HT-29 (cell line): Measurements from ENCODE around the gene ECI1. TPM values are rescaled to one million over a fixed set of nuclear protein-coding genes. Genes with fewer than 3 reads are reported as not detected.

ENCODE experiments used
- DNase-seq: peaks from one replicate; pipeline ENCODE4 v3.0.0-alpha.2; 2015; ENCODE audit warnings: low spot score
- total RNA-seq: library from RNA; depleted of rRNA; stranded (reverse); fragments of >200 nt; shearing (Covaris generic); gene quantifications from 2 replicates; pipeline ENCODE4 v1.2.3, GENCODE V29; 2014

The ECI1 gene
- total RNA-seq, 1 experiment from 2014 or later = 162 TPM

DNA sequence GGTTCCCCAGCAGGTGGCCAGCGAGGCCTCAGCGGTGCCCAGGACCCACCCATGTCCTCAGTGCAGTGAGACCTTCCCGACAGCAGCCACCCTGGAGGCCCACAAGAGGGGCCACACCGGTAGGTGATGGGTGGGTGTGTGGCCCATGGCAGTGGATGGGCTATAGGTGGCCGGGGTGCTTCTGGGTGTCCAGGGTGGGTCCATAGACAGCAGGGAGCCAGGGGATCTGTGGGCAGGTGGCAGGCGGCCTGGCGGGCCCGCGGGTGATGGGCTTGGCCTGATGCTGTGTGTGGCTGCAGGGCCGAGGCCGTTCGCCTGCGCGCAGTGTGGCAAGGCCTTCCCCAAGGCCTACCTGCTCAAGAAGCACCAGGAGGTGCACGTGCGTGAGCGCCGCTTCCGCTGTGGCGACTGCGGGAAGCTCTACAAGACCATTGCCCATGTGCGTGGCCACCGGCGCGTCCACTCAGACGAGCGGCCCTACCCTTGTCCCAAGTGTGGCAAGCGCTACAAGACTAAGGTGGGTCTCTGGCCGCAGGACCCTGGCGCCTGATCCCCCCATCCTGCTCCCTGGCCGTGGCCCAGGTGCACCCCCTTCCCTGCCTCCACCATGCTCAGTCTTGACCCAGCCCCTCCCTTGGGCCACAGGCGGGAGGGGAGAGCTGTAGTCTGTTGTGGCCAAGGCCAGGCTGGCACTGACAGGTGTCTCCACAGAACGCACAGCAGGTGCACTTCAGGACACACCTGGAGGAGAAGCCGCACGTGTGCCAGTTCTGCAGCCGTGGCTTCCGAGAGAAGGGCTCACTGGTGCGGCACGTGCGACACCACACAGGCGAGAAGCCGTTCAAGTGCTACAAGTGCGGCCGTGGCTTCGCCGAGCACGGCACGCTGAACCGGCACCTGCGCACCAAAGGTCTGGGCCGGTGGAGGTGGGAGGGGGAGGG, 17.2 kb downstream of the ECI1 start:
- no peak for DNase-seq

DNA sequence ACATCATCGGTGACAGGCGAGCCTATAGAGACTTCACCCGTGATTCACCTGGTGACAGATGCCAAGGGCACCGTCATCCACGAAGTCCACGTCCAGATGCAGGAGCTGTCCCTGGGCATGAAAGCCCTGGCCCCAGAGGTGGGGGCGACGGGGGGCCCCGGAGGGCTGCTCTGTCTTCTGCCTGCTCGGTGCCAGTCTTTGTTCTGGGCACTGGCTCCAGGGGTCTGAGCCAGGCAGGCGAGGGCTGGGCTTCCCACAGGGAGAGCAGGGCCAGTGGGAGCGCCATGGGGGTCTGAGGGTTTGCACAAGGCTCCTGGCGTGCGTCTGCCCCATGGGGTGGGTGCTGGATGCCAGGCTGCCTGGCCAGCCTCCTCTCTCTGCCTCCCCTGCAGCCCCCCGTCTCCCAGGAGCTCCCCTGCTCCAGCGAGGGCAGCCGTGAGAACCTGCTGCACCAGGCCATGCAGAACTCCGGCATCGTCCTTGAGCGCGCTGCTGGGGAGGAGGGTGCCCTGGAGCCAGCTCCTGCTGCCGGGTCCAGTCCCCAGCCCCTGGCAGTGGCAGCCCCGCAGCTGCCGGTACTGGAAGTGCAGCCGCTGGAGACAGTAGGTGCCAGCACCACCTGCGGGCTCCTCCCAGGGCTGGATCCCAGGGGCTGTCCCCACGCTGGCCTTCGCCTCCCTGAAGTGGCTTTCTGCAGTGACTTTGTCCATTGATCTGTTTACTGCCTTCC, 18.2 kb downstream of the ECI1 start:
- no peak for DNase-seq

DNA sequence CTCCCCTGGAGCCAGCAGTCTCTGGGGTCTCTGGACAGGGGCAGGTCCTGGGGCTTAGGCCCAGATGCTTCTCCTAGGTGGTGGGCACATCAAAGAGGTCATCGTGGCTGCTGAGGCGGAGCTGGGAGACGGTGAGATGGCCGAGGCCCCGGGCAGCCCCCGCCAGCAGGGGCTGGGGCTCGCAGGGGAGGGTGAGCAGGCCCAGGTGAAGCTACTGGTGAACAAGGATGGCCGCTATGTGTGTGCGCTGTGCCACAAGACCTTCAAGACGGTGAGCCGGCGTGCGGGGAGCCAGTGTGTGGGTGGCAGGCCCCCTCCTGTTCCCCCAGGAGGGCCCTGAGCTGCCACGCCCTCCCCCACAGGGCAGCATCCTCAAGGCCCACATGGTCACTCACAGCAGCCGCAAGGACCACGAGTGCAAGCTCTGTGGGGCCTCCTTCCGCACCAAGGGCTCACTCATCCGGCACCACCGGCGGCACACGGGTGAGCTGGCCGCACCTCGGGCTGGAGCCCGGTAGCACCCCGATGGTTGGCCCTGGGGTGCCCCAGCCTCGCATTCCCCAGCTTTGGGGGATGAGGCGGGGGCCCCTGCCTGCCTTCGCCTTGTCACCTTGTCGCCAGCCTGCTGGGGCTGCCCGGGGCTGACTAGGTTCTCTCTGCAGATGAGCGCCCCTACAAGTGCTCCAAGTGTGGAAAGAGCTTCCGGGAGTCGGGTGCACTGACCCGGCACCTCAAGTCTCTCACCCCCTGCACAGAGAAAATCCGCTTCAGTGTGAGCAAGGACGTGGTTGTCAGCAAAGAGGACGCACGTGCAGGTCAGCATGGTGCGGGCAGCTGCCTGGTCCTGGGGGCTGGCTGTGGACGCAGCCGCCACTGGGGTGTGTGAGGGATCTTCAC, 19.0 kb downstream of the ECI1 start:
- DNase-seq = no peak

DNA sequence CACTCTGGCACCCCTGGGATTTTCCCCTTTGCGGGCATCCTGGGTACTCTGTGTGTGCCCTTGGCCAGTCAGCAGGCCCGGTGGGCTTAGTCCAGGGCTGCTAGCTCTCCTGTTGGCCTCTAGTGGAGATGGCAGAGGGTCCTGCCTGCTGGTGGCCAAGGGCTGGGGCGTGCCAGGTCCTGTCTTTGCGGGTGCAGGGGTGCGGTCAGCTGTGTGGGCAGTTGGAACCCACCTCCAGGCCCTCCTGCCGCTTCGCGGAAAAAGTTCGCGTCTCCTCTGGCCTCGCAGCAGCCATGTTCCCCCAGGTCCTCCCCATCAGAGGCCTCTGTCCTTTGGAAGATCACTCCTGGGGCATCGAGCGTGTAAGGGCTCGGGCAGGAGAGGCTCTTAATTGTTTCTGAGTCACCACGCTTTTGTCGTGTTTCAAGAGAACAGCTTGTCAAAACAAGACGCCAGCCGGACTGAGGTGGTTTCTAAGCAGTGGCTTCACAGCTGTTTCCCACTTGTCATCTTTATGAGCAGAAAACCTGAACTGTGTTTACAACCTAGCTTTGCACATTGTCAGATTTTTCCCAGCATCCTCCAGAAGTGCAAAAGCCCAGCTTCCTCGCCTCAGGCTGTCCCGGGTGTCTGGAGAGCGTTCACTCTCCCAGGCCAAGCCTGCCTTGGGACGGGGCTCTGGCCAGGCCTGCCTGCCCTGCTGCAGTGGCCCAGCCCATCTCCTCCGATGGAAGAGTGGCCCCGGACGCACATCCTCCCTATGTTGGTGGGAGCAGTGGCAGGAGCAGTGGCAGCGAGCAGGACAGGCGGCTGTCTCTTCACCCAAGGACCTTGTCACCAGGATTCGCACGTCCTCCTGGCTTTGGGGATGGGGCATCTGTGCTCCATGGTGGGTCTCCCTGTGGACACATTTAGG, 20.1 kb downstream of the ECI1 start:
- no peak for DNase-seq

DNA sequence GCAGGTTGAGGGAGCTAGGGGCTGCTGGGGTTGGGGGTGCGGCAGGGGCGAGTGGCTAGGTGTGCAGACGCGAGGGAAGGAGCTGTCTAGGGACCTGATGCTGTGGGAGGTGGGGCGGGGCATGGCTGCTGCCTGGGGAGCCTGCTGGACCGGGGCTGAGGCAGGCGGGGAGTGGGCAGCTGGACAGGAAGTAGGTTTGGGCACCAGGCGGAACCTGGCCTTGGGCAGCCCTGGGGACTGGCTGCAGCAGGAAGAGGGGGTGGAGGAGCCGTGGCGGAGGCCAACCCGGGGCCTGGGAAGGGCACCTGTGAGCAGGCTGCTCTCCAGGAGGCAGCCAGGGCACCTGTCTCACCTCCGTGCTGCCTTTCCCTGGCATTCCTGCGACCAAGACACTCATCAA, 21.0 kb downstream of the ECI1 start:
- no peak for DNase-seq

DNA sequence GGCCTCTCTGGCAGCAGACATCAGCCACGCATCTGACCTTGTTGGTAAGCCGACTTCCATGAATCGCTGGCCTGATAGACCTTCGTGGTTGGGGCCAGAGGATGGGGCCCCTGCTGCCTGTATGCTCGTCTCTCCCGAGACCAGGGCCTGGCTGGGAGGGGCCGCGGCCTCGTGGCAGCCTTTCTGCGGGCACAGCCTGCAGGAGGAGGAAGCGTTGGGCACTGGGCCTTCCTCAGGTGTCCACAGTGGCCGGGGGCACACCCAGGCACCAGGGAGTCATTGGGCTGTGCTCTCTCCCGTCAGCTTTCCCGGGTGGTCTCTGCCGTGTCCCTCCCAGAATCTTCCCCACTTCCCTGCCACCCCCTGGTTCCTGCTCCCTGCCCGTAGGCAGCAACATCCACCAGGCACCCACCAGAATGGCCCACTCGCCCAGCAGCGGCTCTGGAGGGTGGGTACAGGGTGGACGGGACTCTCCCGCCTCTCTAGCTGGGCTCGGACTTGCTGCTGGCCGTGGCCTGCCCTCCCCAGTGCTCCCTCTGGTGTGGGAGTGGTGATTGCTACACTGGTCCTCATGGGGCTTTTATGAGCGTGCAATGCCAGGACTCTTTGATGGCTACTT, 21.6 kb downstream of the ECI1 start:
- no peak for DNase-seq

DNA sequence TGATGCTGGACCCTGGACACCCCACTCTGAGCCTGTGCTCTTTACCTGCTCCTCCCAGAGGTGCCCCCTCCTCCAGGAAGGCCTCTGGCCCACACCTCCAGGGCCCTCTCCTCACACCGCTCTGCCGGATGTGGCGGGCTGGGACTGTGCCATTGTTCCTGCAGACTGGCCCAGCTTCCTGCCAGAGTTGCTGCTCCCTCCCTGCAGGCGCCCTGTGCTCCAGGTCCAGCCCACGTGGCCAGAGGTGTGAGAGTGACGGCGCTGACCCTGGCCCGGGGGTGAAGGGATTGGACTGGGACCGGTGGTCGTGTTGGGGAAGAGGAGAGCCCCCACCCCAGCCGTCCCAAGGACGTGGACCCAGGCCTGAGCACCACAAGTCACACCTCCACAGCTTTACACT, 22.3 kb downstream of the ECI1 start:
- no peak for DNase-seq

DNA sequence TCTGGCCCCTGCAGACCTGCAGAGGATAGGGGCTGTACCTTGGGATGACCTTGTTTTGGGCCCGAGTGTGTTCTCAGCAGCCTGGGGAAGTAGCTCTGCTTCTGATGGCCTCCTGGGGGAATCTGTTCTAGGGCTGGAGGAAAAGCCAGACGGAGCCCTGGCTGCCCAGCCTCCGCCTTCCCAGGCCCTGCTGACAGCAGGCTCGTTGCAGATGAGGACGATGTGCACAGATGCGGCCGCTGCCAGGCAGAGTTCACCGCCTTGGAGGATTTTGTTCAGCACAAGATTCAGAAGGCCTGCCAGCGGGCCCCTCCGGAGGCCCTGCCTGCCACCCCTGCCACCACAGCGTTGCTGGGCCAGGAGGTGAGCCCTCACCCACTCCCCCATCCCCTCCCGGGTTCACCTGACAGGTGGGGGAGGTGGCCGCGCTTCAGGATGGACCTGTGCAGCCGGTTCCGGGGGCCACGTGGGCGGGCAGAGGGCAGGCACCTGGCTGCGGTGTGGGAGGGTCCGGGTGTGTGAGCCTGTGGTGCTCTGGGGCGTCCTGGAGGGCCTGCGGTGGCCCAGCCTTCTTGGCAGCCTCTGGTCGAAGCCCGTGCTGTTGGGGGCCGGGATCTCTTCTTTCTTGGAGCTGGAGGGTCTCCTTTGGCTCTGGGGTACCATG, 23.1 kb downstream of the ECI1 start:
- DNase-seq = no peak

DNA sequence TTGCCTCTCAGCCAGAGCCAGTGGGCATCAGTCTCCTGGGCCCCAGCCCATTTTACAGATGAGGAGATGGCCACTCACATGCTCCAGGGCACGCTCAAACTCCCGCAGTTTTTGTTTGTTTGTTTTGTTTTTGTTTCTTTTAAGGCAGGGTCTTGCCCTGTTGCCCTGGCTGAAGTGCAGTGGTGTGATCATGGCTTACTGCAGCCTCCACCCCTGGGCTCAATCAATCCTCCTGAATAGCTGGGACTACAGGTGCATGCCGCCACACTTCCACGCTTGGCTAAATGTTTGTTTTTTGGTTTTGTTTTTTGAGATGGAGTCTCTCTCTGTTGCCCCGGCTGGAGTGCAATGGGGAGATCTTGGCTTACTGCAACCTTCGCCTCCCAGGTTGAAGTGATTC, 24.5 kb downstream of the ECI1 start:
- DNase-seq = no peak

DNA sequence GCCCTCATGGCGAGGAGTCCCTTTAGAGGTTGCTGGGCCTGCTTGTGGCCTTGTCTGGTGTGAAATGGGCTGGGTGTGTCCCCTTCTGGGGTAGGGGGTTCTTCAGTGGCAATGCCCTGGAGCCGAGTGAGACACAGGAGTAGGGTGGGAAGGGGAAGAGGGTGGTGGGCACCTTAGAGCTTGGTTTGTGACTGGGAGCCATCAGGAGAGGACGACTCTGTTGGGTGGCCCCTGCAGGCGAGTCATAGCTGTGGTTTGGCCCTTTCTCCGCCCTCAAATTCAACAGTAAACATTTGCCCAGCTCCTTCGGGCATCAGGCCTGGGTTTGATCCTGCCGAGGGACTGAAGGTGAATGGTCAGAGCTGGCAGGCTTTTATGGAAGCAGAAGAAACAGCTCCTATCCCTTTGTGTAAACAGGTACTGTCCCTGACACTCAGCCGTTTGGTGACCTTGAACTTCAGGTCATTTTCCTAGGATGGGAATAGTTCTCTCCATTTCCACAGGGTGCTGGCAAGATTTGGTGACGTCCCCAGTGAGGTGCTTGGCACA, 25.1 kb downstream of the ECI1 start:
- DNase-seq = peak; percentile 38

DNA sequence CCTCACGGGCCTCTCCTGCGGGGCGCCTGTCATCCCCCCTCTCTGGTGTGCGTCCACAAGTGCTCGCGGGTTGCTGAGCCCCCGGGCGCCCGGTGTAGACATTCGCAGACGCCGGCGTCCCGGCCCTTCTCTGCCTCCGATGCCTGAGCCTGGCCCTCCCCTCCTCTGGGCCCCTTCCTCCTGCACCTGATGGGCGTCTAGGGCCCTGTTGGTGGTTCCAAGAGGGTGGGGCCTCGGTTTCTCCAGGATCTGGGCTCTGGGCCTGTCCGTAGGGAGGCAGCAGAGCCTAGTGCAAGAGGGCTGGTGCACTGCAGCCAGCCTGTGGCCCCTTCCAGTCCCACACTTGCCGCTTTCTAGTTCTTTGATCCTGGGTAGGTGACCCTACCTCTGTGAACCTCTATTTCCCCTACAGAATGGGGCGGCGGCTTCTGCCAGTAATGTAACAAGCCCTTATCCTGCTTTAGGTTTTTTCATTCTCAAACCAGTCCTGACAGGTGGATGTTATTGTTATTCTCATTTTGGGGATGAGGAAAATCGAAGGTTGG, 27.4 kb downstream of the ECI1 start:
- DNase-seq = peak; percentile 61

DNA sequence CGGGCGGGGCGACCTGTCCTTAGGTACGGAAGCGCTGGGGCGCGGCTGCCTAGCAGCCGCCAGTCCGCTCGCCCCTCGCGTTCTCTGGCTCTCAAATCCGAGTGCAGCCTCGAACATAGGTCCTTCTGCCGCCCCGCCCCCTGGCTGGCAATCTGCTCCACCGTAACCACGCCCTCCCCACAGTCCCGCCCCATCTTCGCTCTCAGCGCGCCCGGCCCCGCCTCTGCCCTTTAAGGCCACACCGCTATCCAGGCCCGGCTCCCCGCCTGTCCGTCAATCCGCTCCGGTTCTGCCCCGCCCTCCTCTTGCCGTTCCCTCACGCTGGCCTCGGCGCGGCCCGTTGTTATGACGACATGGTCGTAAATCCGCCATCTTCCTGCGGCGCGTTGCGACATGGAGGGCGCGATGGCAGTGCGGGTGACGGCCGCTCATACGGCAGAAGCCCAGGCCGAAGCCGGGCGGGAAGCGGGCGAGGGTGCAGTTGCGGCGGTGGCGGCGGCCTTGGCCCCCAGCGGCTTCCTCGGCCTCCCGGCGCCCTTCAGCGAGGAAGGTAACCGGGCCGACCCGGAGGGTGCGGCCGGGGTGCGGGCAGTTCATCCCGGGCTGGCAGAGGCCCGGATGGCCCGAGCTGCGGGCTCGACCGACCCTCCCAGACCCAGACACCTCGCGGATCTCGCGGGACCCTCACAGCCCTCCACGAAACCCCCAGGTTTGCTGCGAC, 28.0 kb downstream of the ECI1 start, which contains the start of gene E4F1:
TSS of gene E4F1 (plus strand) at position 371 of the 721 bp plus-strand sequence. CDS start at position 394, 23 bp downstream.
- DNase-seq = peak; percentile 98

DNA sequence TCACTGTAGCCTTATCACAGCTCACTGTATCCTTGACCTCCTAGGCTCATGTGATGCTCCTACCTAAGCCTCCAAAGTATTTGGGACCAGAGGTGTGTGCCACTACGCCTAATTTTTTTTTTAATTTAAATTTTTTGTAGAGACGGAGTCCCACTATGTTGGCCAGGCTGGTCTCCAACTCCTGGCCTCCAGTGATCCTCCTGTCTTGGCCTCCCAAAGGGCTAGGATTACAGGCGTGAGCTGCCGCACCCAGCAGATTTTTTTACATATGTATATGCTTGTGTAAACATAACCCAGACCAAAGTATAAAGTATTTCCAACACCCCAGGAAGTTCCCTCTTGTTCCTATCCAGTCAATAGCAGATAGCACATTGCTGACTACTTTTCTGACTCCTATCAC, 35.1 kb downstream of the ECI1 start:
- DNase-seq = no peak

DNA sequence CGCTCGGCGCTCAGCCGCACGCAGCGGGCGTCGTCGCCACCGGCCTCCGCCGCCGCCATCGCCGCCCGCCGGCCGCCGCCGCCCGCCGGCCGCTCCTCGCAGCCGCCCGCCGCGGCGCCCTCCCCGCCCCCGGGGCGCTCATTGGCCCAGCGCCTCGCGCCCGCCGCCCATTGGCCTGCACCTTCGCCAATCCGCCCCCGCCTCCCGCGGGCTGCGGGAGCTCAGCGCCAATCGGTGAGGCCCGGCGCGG, 36.7 kb downstream of the ECI1 start, which contains the start of gene PGP:
TSS of gene PGP (minus strand) at position 122 of the 250 bp plus-strand sequence. CDS start at position 59, 63 bp downstream.
- no peak for DNase-seq

DNA sequence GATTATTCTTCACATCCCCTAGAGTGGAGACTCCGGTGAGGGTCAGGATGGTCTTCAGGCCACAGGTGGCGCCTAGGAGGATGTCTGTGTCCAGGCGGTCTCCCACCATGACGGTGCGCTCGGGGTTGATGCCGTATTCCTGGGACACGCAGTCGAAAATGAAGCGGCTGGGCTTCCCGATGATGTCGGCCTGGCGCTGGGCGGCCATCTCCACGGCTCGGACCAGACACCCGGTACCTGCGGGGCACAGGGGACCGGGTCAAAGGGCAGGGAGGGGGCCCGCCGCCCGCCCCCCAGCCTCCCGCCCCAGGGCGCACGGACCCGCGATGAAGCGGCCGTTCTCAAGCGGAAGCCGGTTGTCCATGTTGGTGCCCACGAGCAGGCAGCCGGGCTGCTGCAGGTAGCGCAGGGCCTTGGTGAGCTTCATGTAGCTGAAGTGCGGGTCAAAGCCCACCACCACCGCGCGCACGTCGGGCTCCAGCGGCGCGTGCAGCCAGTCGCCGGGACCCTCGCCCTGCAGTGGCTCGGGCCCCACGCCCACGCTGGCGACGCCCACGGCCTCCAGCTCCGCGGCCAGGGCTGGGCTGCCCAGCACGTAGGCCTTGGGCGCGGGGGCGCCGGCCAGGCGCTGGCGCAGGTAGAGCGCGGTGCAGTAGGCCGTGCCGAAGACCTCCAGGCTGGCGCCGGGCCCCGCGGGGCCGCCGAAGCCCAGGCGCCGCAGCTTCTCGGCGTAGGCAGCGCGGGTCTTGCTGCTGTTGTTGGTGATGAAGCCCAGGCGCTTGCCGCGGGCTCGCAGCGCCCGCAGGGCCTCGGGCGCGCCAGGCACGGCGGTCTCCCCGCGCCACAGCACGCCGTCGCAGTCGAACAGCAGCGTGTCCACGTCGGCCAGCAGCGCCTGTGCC, 37.3 kb downstream of the ECI1 start:
- no peak for DNase-seq

DNA sequence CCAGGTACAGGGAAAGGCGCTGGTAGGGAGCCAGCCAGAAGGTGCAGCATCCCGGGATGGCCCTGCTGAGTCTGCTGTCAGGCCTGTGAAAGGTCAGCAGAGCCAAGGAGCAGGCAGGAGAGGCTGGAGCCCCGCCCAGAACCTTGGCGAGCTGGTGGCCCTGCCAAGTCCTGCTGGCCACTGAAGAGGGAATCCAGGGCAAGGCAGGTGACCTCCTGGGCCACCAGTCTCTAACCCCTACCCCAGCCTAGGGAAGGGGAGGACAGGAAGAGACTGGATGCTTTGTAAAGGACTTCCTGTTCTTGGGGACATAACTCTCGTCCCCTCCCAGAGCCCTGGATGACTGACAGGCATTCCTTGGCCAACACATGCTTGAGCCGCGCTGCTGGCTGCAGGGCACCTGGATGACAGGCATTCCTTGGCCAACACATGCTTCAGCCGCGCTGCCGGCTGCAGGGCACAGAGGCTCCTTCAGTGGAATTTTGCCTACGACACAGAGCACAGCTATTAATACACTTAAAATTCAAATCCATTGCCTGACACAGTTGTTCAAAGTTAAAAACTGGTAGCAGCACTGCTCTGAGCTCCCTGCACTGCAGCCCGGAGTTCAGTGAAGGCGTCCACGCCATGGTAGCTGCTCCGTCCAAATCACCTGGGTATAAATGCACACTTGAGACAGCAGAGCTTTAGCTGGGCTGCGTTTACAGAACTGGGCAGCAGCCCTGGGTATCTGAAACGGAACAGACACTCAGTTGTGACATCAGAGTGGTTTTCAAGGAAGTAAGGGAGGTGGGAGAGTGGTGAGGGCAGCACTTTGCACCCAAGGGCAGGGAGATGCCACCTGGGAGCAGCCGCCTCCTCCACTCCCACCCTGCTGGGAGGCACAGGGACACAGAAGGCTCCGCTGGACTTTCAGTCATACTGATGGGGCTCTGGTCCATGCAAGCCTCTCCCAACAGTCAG, 38.7 kb downstream of the ECI1 start:
- DNase-seq = peak; percentile 67
